OCI-LY3 (cell line): ENCODE results near the gene MEPCE.

Experiments
- H2AFZ ChIP-seq: fragments of 200-600, 300-600 bp; shearing (Covaris generic); 2 replicates; pipeline ENCODE4 v1.6.0; 2014; ENCODE audit warnings: antibody characterized with exemption, low read depth, low read length
- H3K27ac ChIP-seq: fragments of 200-600, 300-600 bp; sonication (generic); 2 replicates; pipeline ENCODE4 v1.5.1; 2014; ENCODE audit warnings: mild to moderate bottlenecking, low read length, moderate library complexity, mixed read lengths
- H3K27me3 ChIP-seq: fragments of 200-600, 300-600 bp; sonication (generic); 2 replicates; pipeline ENCODE4 v1.6.1; 2014; ENCODE audit warnings: low read depth, low read length, mixed read lengths
- H3K36me3 ChIP-seq: fragments of 200-600, 300-600 bp; sonication (generic); replicated peaks from 2 replicates; pipeline ENCODE3; 2014; ENCODE audit warnings: low read depth, low read length, mixed read lengths
- H3K4me1 ChIP-seq: fragments of 300-600, 200-600 bp; sonication (generic); 2 replicates; pipeline ENCODE4 v1.6.1; 2014; ENCODE audit warnings: low read length, mixed read lengths
- H3K4me2 ChIP-seq: fragments of 200-600, 300-600 bp; sonication (generic); 2 replicates; pipeline ENCODE4 v1.6.1; 2014; ENCODE audit warnings: low read length, mixed read lengths
- H3K4me3 ChIP-seq: fragments of 300-600, 200-600 bp; sonication (generic); 2 replicates; pipeline ENCODE4 v1.5.1; 2014; ENCODE audit warnings: antibody characterized with exemption, mild to moderate bottlenecking, low read length, moderate library complexity
- H3K79me2 ChIP-seq: fragments of 300-600, 200-600 bp; shearing (Covaris generic); 2 replicates; pipeline ENCODE4 v1.6.1; 2014; ENCODE audit warnings: mild to moderate bottlenecking, low read length, mixed read lengths
- H3K9ac ChIP-seq: fragments of 300-600, 200-600 bp; shearing (Covaris generic); 2 replicates; pipeline ENCODE4 v1.6.0; 2014; ENCODE audit warnings: mild to moderate bottlenecking, low read length, moderate library complexity
- H3K9me3 ChIP-seq: fragments of 200-600, 300-600 bp; shearing (Covaris generic); 2 replicates; pipeline ENCODE4 v1.6.1; 2014; ENCODE audit warnings: low read length, mixed read lengths; ENCODE audit not compliant: insufficient read depth
- H4K20me1 ChIP-seq: fragments of 200-600, 300-600 bp; sonication (generic); 2 replicates; pipeline ENCODE4 v1.6.1; 2016; ENCODE audit warnings: low read length, mixed read lengths; ENCODE audit not compliant: insufficient read depth
- CTCF ChIP-seq: fragments of 200-600, 300-600 bp; sonication (generic); IDR thresholded peaks from 2 replicates; pipeline ENCODE4 v1.5.1; 2014; ENCODE audit warnings: antibody characterized with exemption, low read length, low read depth
- EZH2phosphoT487 ChIP-seq: fragments of 200-600 bp; shearing (Covaris generic); IDR thresholded peaks from 2 replicates; pipeline ENCODE4 v1.6.1; 2018; ENCODE audit warnings: antibody characterized with exemption, mixed run types, low read depth

The MEPCE gene

GRCh38 chr7:100418930-100419659 lies 10.5 kb upstream of the MEPCE start:
- Histone ChIP-seq H3K79me2 (no peaks in the 10 kb centered on the region), H3K27me3 (no peaks in the 10 kb centered on the region), H3K4me3 (no peak overlapping the region), H3K36me3 (peaks cover 2% of the 10 kb centered on the region), H4K20me1 (no peaks in the 10 kb centered on the region), H3K9ac (peak overlapping the region; percentile 28; the same call in 1 of the 2 replicates), H3K9me3 (no peaks in the 10 kb centered on the region), H3K27ac (peak overlapping the region; percentile 61), H2AFZ (no peak overlapping the region), H3K4me2 (peak overlapping the region; percentile 44), H3K4me1 (peaks cover 44% of the 10 kb centered on the region)
- no peak for TF ChIP-seq EZH2phosphoT487
- no peak for TF ChIP-seq CTCF

DNA sequence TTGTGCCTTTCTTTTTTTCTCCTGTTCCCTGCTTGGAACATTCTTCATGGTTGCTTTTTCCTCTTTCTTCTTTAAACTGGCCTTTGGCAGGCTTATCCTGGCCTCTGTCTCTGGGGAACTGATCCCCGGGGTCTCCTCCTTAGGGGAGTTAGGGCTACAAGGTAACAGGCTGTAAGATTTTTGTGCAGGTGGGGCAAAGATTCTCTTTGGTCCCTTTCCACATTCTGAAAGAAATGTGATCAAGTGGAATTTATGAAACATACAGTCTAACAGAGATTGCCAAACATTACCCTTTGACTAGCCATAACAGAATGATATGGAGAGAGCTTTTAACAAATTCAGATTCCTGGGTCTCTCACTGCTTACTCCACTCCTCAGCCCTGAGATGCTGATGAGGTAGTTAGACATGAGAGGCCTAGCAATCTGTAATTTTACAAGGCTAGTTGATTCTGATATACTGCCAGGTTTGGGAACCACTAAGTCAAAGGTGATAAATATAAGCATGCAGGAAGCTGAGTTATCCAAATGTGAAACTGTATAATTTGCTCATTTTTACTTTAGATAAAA lies 9.9 kb upstream of the MEPCE start:
- Histone ChIP-seq H3K9ac (peak overlapping the region; percentile 28; the same call in 1 of the 2 replicates), H3K4me2 (peak overlapping the region; percentile 44), H3K27me3 (no peaks in the 10 kb centered on the region), H3K4me1 (peaks cover 42% of the 10 kb centered on the region), H3K27ac (peak overlapping the region; percentile 61), H4K20me1 (no peaks in the 10 kb centered on the region), H3K36me3 (peaks cover 3% of the 10 kb centered on the region), H3K4me3 (no peak overlapping the region), H2AFZ (no peak overlapping the region), H3K9me3 (no peaks in the 10 kb centered on the region), H3K79me2 (no peaks in the 10 kb centered on the region)
- TF ChIP-seq CTCF (no peak), EZH2phosphoT487 (no peak)

DNA sequence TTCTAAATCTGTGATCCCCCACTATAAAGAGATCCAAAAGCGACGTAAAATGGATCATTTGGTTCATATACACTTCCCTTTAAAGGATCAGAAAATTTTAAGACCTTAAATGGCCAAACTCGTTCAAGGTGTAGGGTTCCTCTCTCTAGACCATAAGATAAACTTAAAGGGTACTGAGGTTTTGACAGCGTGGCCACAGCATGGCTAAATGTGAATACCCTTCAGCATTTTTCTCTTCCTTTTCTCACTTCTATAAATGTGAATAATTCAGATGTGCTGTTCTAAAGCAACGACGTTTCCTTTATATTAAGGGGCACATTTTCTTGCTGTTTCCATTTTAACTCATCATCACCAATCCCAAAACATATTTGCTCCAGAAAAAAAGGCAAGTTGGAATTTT lies 6.3 kb upstream of the MEPCE start:
- Histone ChIP-seq H4K20me1 (no peaks in the 10 kb centered on the region), H3K4me1 (peaks cover 43% of the 10 kb centered on the region), H3K4me3 (no peak overlapping the region), H2AFZ (peak overlapping the region; percentile 68; the same call in 1 of the 2 replicates), H3K36me3 (peaks cover 3% of the 10 kb centered on the region), H3K9ac (peak overlapping the region; percentile 45), H3K4me2 (peak overlapping the region; percentile 31), H3K27ac (peak overlapping the region; percentile 81), H3K79me2 (no peaks in the 10 kb centered on the region), H3K9me3 (no peaks in the 10 kb centered on the region), H3K27me3 (no peaks in the 10 kb centered on the region)
- no peak for TF ChIP-seq CTCF
- no peak for TF ChIP-seq EZH2phosphoT487

- Histone ChIP-seq H4K20me1 (no peaks in the 10 kb centered on the region), H2AFZ (no peak overlapping the region), H3K79me2 (peaks cover 11% of the 10 kb centered on the region), H3K9ac (no peak overlapping the region), H3K4me1 (peaks cover 24% of the 10 kb centered on the region), H3K36me3 (peaks cover 3% of the 10 kb centered on the region), H3K27me3 (no peaks in the 10 kb centered on the region), H3K9me3 (no peaks in the 10 kb centered on the region), H3K4me3 (no peak overlapping the region), H3K4me2 (no peak overlapping the region), H3K27ac (no peak overlapping the region)
- TF ChIP-seq CTCF (no peak), EZH2phosphoT487 (no peak)
Observed at GRCh38 chr7:100425347-100425746, 4.3 kb upstream of the MEPCE start.
